A673 (cell line): ENCODE results near the gene TRMT10B.

ENCODE experiments used
- CTCF ChIP-seq: fragments of 300-800, 200-600 bp; sonication (generic); conservative IDR thresholded peaks from 2 replicates; pipeline ENCODE4 v1.5.1; 2017; ENCODE audit warnings: low read depth, mild to moderate bottlenecking, antibody characterized with exemption, low read length, moderate library complexity, mixed read lengths
- EZH2 ChIP-seq: fragments of 200-600 bp; sonication (generic); IDR thresholded peaks from 2 replicates; pipeline ENCODE4 v1.6.1; 2017; ENCODE audit warnings: borderline replicate concordance, low read depth, mild to moderate bottlenecking, mixed read lengths, antibody characterized with exemption, low read length; ENCODE audit not compliant: poor library complexity, severe bottlenecking

- TF ChIP-seq CTCF (no peak), EZH2 (no peak)
Measured at GRCh38 chr9:37745970-37746369, 7.6 kb upstream of the TRMT10B start.
